Activated naive CD4-positive, alpha-beta T cell treated with anti-CD3 and anti-CD28 coated beads for 36 hours (primary cell): Measurements from ENCODE around the gene UBE2L6. TPM values are rescaled to one million over a fixed set of nuclear protein-coding genes. Genes with fewer than 3 reads are reported as not detected.

Source experiments
- CTCF ChIA-PET: fragments of 350-600 bp; sonication (Branson Sonifier 250); formaldehyde crosslinking; loops from one replicate; lab custom pipeline; 2021; ENCODE audit warnings: antibody characterized with exemption; lab: Charles Lee
- DNase-seq: peaks from one replicate; pipeline ENCODE4 v3.0.0-alpha.2; 2020
- H3K27ac Mint-ChIP-seq: one replicate; pipeline ENCODE4 v1.8.0; 2021; ENCODE audit warnings: mild to moderate bottlenecking, mixed read lengths
- H3K27me3 Mint-ChIP-seq: one replicate; pipeline ENCODE4 v1.8.0; 2021; ENCODE audit warnings: low read depth, mixed read lengths
- H3K36me3 Mint-ChIP-seq: one replicate; pipeline ENCODE4 v1.8.0; 2021; ENCODE audit warnings: low read depth, mixed read lengths
- H3K4me1 Mint-ChIP-seq: one replicate; pipeline ENCODE4 v1.8.0; 2021; ENCODE audit warnings: low read depth, mixed read lengths
- H3K4me3 Mint-ChIP-seq: one replicate; pipeline ENCODE4 v1.8.0; 2021; ENCODE audit warnings: mild to moderate bottlenecking, moderate library complexity, mixed read lengths
- H3K9me3 Mint-ChIP-seq: one replicate; pipeline ENCODE4 v1.8.0; 2021; ENCODE audit warnings: mixed read lengths
- intact Hi-C: fragments of 100-400 bp; cut with micrococcal nuclease; formaldehyde crosslinking; loops from one replicate; pipeline ENCODE4 v1.15.1; 2023
- total RNA-seq, 2 experiments: library from RNA; stranded (reverse); gene quantifications; one replicate each; pipeline ENCODE4 v1.2.3, GENCODE V29; 2021

The UBE2L6 gene
- total RNA-seq, 2 experiments from 2014 or later, result 187 to 194 TPM

- Mint-ChIP-seq H3K36me3 (no peaks in the 10 kb centered on the region), H3K4me1 (peaks cover 3% of the 10 kb centered on the region), H3K27me3 (peaks cover 17% of the 10 kb centered on the region), H3K9me3 (no peaks in the 10 kb centered on the region), H3K27ac (no peak within 1 kb of the TSS), H3K4me3 (no peak within 1 kb of the TSS)
- intact Hi-C loops, result no loop called here
- CTCF ChIA-PET, result no interaction called here
- DNase-seq, result no peak
Observed at GRCh38 chr11:57597461-57597915, 30.0 kb upstream of the UBE2L6 start, which contains the start of gene SERPING1. TSS of gene SERPING1 (plus strand) at chr11:57597685. CDS start at chr11:57598271, 586 bp downstream.

GRCh38 chr11:57596266-57596885, 28.9 kb upstream of the UBE2L6 start:
- Mint-ChIP-seq H3K4me1 (peaks cover 3% of the 10 kb centered on the region), H3K27ac (no peak overlapping the region), H3K36me3 (no peaks in the 10 kb centered on the region), H3K27me3 (peaks cover 17% of the 10 kb centered on the region), H3K4me3 (no peak overlapping the region), H3K9me3 (no peaks in the 10 kb centered on the region)
- intact Hi-C loops, result no loop called here
- no peak for DNase-seq
- CTCF ChIA-PET, result interaction anchor here (1.4 to 1.8 kb wide), 3 partner anchors 43 to 48 kb away, joined by 3 to 6 read pairs (median 3); no protein-coding TSS in a partner anchor

DNA sequence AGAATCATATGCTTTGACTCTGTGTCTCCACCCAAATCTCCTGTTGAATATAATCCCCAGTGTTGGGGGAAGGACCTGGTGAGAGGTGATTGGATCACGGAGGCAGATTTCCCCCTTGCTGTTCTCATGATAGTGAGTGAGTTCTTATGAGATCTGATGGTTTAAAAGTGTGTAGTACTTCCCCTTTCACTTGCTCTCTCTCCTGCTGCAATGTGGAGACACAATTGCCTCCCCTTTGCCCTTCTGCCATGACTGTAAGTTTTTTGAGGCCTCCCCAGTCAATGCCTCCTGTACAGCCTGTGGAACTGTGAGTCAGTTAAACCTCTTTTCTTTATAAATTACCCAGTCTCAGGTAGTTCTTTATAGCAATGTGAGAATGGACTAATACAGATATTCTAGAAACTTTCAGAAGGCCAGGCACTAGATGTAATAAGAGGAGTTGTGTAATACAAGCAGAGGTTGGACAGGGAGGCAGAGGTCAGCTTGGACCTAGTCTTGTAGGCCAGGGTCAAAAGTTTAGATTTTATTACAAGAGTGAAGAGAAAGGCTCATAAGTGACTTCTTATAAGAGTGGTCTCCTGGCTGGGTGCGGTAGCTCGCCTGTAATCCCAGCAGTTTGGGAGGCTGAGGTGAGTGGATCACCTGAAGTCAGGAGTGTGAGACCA, 20.7 kb upstream of the UBE2L6 start:
- CTCF ChIA-PET, result no interaction called here
- no peak for DNase-seq
- Mint-ChIP-seq H3K4me1 (no peaks in the 10 kb centered on the region), H3K36me3 (no peaks in the 10 kb centered on the region), H3K9me3 (no peaks in the 10 kb centered on the region), H3K4me3 (no peak overlapping the region), H3K27ac (no peak overlapping the region), H3K27me3 (no peaks in the 10 kb centered on the region)
- intact Hi-C loops, result loop anchor here (10.0 kb wide), 1 partner anchor 823 kb away; no protein-coding TSS in a partner anchor

- intact Hi-C loops, result loop anchor here (10.0 kb wide), 1 partner anchor 822 kb away; no protein-coding TSS in a partner anchor
- no peaks in the 10 kb centered on the region for H3K27me3 Mint-ChIP-seq
- CTCF ChIA-PET, result interaction anchor here (0.6 to 1.0 kb wide), 3 partner anchors 54 to 80 kb away, joined by 3 to 5 read pairs (median 3); no protein-coding TSS in a partner anchor
Observed at GRCh38 chr11:57586711-57587245, 19.3 kb upstream of the UBE2L6 start.

GRCh38 chr11:57585301-57585700, 17.8 kb upstream of the UBE2L6 start:
- intact Hi-C loops, result loop anchor here (10.0 kb wide), 1 partner anchor 820 kb away; no protein-coding TSS in a partner anchor
- H3K27me3 Mint-ChIP-seq, result no peaks in the 10 kb centered on the region
- no peaks in the 10 kb centered on the region for H3K9me3 Mint-ChIP-seq
- H3K4me1 Mint-ChIP-seq, result no peaks in the 10 kb centered on the region
- CTCF ChIA-PET, result no interaction called here
- H3K27ac Mint-ChIP-seq, result no peak overlapping the region
- H3K4me3 Mint-ChIP-seq, result no peak overlapping the region
- no peak for DNase-seq
- no peaks in the 10 kb centered on the region for H3K36me3 Mint-ChIP-seq

More at GRCh38 chr11:57586711-57587245, 19.3 kb upstream of the UBE2L6 start:
- no peak overlapping the region for H3K4me3 Mint-ChIP-seq
- H3K9me3 Mint-ChIP-seq, result no peaks in the 10 kb centered on the region
- H3K36me3 Mint-ChIP-seq, result no peaks in the 10 kb centered on the region
- no peaks in the 10 kb centered on the region for H3K4me1 Mint-ChIP-seq
- H3K27ac Mint-ChIP-seq, result no peak overlapping the region
- DNase-seq, result no peak

DNA sequence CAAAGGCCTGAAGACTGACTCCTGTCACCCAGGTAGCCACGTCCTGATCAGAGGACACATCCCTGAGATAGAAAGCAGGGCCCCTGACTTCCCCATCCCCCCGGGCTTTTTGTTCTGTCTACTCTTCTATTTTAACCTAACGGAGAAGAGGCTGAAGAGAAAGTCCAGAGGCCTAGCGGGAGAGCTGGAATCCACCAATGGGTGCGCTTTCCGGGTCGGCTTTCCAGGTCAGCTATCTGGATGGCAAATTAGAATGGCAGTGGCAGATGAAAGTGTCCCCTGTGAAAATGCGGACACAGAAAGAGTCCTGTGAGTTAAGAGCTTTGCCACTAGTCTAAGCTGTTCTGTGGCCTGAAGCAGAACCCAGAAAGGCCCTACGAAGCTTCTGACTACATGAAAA, 16.9 kb upstream of the UBE2L6 start:
- Mint-ChIP-seq H3K27ac (no peak overlapping the region), H3K9me3 (no peaks in the 10 kb centered on the region), H3K4me3 (no peak overlapping the region), H3K36me3 (no peaks in the 10 kb centered on the region), H3K27me3 (no peaks in the 10 kb centered on the region), H3K4me1 (no peaks in the 10 kb centered on the region)
- no peak for DNase-seq
- intact Hi-C loops, result loop anchor here (10.0 kb wide), 1 partner anchor 820 kb away; no protein-coding TSS in a partner anchor
- CTCF ChIA-PET, result interaction anchor here (0.6 to 1.7 kb wide), 2 partner anchors 16 to 58 kb away, joined by 4 to 5 read pairs; partner anchors contain the start of gene UBE2L6

GRCh38 chr11:57574061-57574460, 6.6 kb upstream of the UBE2L6 start:
- CTCF ChIA-PET, result interaction anchor here (9.5 kb wide), 1 partner anchor 67 kb away, joined by 258 read pairs; no protein-coding TSS in a partner anchor
- peaks cover 4% of the 10 kb centered on the region for H3K27me3 Mint-ChIP-seq
- H3K4me3 Mint-ChIP-seq, result no peak overlapping the region

DNA sequence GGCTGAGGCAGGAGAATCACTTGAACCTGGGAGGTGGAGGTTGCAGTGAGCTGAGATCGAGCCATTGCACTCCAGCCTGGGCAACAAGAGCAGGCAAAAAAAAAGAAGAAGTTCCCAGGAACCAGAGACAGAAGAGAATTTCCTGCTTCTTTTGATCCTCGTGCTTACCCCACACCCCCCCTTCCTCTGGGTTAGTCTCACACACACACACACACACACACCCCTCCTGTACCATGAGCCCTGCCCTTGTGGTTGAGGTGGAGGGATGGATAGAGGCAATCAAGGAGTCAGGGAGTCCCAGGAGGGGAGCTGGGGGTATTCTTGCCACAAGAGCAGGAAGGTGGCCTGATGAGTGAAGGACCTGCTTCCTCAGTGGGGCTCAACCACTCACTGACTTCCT, 4.1 kb upstream of the UBE2L6 start:
- peaks cover 11% of the 10 kb centered on the region for H3K4me1 Mint-ChIP-seq
- peaks cover 4% of the 10 kb centered on the region for H3K27me3 Mint-ChIP-seq
- no peak for DNase-seq
- peaks cover 4% of the 10 kb centered on the region for H3K36me3 Mint-ChIP-seq
- no peak overlapping the region for H3K4me3 Mint-ChIP-seq
- H3K27ac Mint-ChIP-seq, result no peak overlapping the region
- intact Hi-C loops, result no loop called here
- H3K9me3 Mint-ChIP-seq, result no peaks in the 10 kb centered on the region
- CTCF ChIA-PET, result interaction anchor here (1.2 to 9.5 kb wide), 2 partner anchors 69 to 229 kb away, joined by 4 to 258 read pairs; no protein-coding TSS in a partner anchor

More at GRCh38 chr11:57574061-57574460, 6.6 kb upstream of the UBE2L6 start:
- no peak for DNase-seq
- intact Hi-C loops, result no loop called here
- H3K27ac Mint-ChIP-seq, result no peak overlapping the region
- H3K4me1 Mint-ChIP-seq, result peaks cover 6% of the 10 kb centered on the region
- no peaks in the 10 kb centered on the region for H3K9me3 Mint-ChIP-seq
- no peaks in the 10 kb centered on the region for H3K36me3 Mint-ChIP-seq

GRCh38 chr11:57568330-57568766, 876 bp upstream of the UBE2L6 start:
- Mint-ChIP-seq H3K36me3 (peaks cover 14% of the 10 kb centered on the region), H3K27ac (peak overlapping the region; percentile 93), H3K4me1 (peaks cover 34% of the 10 kb centered on the region), H3K9me3 (no peaks in the 10 kb centered on the region), H3K27me3 (no peaks in the 10 kb centered on the region), H3K4me3 (peak overlapping the region; percentile 97)
- CTCF ChIA-PET, result interaction anchor here (0.7 to 9.5 kb wide), 27 partner anchors 9 to 233 kb away, joined by 3 to 258 read pairs (median 4); partner anchors contain the start of gene YPEL4
- intact Hi-C loops, result loop anchor here (1.0 to 5.0 kb wide), 5 partner anchors 73 to 1574 kb away; partner anchors contain the start of gene FAM111A
- peak; percentile 93 for DNase-seq

DNA sequence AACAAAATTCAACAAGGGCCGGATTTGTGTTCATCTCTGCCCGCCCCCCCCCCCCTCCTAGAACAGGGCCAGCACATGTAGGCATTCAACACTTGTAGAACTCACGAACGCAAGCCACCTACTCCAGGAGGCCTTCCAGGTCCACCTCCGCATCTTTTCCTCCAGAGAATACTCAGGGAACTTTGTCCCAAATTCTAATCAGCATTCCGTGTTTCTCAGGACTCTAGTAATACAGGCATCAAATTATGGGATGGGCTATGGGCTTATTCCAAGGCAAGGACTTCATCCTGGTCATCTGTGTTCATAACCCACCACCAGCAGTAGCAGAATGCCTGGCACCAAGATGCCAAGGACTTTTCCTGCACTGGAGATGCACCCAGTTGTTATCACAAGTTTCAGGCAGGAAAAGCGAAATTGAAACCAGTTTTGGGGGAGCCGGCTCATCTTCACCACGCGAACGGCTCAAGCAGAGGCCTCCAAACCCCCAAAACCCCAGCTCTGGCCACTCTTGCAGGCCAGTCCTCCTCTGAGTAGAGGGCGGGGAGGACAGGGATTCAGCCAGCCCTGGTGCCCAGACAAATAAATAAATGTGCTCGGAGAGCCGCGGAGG, 462 bp downstream of the UBE2L6 start:
- Mint-ChIP-seq H3K9me3 (no peaks in the 10 kb centered on the region), H3K36me3 (peaks cover 17% of the 10 kb centered on the region), H3K4me1 (peaks cover 44% of the 10 kb centered on the region), H3K27ac (peak overlapping the region; percentile 96), H3K27me3 (no peaks in the 10 kb centered on the region), H3K4me3 (peak overlapping the region; percentile 97)
- CTCF ChIA-PET, result interaction anchor here (0.7 to 9.5 kb wide), 19 partner anchors 12 to 234 kb away, joined by 3 to 258 read pairs (median 4); partner anchors contain the start of gene YPEL4
- intact Hi-C loops, result loop anchor here (1.0 to 5.0 kb wide), 11 partner anchors 37 to 1575 kb away; partner anchors contain the start of genes FAM111A, MED19, SELENOH and SSRP1
- DNase-seq, result peak; percentile 30
